GM18909 (cell line): ENCODE measurements around the gene ITGB1BP1.
A peak's percentile ranks its signal among the peaks of the same experiment; 100 is the strongest.

Experiments used
- ATAC-seq: cut with Tn5 transposase; IDR thresholded peaks from one replicate; pipeline ENCODE4 v1.9.1; 2021; ENCODE audit warnings: mild to moderate bottlenecking; ENCODE audit not compliant: unreplicated experiment, poor library complexity

The ITGB1BP1 gene, protein sequence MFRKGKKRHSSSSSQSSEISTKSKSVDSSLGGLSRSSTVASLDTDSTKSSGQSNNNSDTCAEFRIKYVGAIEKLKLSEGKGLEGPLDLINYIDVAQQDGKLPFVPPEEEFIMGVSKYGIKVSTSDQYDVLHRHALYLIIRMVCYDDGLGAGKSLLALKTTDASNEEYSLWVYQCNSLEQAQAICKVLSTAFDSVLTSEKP

DNA sequence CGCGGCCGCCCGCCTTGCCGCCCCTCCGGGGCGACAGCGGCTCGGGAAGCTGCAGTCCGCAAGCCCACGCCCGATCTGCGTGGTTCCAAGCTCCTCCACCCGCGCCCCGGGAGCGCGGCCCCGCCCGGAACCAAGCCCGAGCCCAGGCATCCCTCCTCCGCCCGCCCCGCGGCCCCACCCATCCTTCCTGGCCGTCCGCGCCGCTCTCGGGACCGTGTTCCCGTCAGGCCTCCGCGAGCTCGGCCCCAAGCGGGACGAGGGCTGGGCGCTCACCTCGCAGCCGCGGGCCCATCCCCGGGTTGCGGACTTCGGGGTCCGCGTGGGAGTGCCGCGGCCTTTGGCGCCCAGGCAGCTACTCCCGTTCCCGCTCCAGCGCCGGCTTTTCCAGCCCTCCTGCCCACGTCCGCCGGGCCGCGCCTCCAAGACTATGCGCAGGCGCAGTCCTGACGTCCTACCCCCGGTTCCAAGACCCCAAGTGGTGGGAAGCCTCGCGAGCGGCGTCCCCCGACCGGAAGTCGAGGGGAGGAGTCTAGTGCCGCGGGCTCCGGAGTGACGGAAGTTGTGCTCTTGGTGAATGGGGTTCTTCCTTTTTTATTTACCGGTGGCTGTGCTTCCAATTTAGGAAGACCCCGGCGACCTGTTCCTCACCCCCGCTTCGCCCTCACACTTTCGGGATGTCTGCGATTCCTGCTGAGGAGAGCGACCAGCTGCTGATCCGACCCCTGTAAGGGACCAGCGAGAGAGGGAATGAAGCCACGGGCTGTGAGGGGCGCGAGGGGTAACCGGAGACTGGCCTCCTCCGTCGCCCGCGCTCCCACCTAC, at the start of gene ITGB1BP1, which contains the start of gene CPSF3:
Gene ITGB1BP1 (minus strand): TSS at position 429 of the 822 bp plus-strand sequence. CDS start 4,831 bp downstream, outside the sequence.
Gene CPSF3 (plus strand): TSS at position 555 of the 822 bp plus-strand sequence. CDS start 120 bp downstream, at position 675.
- peak; percentile 82 for ATAC-seq

DNA sequence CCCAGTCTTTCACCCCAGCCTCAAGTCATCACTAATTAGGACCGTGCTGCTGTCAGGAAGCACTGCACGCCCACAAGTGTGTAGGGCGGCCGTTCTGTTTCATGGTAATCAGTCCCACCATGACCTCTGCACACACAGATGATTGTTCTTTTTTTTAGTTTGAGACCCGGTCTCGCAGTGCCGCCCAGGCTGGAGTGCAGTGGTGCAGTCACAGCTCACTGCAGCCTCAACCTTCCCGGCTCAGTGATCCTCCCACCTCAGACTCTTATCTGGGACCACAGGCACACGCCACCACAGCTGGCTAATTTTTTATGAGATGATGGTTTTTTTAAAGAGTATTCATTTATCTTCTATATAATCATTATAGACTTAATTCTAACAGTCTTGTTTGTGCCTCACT, 49.2 kb upstream of the ITGB1BP1 start:
- no peak for ATAC-seq

DNA sequence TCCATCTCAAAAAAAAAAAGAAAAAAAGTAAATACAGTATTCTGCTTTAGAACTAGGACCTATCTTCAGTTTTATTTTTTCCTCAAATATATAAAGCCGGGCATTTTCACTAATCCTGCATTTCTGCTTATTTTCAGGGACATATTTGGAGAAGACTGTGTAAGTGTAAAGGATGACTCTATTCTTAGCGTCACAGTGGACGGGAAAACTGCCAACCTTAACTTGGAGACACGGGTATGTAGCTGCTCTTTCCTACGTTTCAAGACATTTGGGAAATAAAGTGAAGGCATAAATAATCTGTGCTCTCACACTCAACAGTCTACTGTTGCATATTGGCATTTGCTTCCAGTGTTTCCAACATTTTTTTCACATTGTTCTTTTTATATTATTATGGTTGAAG, 47.9 kb upstream of the ITGB1BP1 start:
- no peak for ATAC-seq

DNA sequence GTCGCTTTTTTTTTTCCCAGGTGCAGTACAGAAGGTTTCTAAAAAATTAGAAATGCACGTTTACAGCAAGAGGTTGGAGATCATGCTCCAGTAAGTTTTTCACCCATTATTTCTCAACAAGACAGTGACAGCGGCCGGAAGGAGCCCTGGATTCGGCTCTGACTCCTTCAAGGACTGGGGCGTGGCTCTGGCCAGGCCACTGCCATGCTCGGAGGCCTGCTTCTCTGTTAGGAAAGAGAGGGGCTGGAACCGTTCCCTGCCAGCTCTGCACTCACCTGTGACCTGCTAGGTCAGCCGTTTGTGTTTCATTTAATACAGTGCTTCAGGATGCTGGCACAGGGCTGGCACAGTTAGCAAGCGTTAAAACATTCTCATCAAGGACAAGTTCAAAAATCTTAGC, 44.4 kb upstream of the ITGB1BP1 start:
- ATAC-seq = no peak

GRCh38 chr2:9466147-9466683, 42.9 kb upstream of the ITGB1BP1 start:
- ATAC-seq = no peak

- ATAC-seq = no peak
Measured at GRCh38 chr2:9465170-9465569, 41.8 kb upstream of the ITGB1BP1 start.

DNA sequence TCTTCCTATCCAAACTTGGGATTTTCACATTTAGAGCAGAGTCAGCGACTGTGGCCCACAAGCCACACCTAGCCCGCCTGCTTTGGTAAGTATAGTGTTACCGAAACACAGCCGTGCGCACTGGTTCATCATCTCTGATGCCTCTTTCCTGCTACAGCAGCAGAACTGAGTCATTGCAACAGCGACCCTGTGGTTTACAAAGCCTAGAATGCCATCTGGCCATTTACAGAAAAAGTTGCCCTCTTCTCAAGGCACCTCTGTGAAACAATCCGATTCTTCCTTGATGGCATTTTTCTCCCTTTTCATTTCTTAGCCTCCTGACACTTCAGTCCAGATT, 40.3 kb upstream of the ITGB1BP1 start:
- ATAC-seq = no peak

- no peak for ATAC-seq
Measured at GRCh38 chr2:9462886-9463697, 39.8 kb upstream of the ITGB1BP1 start.

DNA sequence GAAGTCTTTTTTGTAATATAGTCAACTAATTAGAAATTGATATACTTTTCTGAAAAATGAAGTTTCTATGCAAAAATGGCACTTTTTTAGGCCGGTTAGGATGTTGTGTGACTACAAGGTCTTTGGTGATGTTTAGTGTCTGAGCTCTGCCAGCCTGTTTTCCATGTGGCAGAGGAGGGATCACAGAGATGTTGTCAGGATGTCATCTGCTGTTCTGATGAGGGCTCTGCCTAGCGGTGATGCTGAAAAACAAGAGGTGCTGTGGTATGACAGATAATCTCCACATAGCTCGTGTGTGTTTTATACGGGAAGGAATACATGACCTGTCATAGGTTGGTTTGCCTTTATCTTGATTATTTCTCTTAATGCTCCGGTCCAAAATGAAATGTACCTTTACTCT, 39.0 kb upstream of the ITGB1BP1 start:
- ATAC-seq = no peak

- ATAC-seq = no peak
Measured at GRCh38 chr2:9461079-9461478, 37.8 kb upstream of the ITGB1BP1 start.

DNA sequence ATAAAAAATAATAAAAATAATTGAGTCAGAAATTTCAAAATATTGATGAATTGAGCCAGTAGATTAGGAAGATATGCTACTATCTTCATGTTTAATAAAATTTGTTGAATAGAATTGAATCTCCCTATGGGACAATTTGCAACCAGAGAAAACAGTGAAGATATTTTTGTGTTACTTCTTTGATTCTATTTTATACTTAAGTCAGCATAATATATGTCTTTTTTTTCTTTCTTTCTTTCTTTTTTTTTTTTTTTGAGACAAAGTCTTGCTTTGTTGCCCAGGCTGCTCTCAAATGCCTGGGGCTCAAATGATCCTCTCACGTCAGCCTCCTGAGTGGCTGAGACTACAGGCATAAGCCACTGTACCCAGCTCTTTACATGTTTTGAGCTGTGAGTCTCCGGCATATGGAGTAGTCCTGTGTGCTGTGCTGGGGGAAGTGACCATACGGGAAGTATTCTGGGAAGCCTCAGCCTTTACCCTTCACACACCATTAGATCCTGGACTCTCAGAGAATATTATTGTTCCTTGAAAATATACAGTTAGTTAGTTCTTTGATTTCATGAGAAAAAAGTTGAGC, 37.2 kb upstream of the ITGB1BP1 start:
- ATAC-seq = no peak

- ATAC-seq = no peak
Measured at GRCh38 chr2:9451231-9451630, 27.9 kb upstream of the ITGB1BP1 start.

DNA sequence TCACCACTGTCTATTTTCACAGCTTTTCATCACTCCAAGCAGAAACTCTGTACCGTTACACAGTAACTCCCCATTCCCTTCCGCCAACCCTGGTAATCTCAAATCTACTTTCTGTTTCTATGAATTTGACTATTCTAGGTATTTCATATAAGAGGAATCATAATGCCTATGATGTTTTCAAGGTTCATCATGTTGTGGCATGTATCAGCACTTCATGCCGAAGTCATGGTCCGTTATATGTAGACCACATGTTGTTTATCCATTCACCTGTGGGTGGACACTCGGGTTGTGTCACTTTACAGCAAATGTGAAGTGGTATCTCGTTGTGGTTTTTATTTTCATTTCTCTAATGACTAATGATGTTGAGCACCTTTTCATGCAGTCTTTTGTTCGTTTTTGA, 21.8 kb upstream of the ITGB1BP1 start:
- no peak for ATAC-seq

- no peak for ATAC-seq
Measured at GRCh38 chr2:9443526-9443925, 20.2 kb upstream of the ITGB1BP1 start.

DNA sequence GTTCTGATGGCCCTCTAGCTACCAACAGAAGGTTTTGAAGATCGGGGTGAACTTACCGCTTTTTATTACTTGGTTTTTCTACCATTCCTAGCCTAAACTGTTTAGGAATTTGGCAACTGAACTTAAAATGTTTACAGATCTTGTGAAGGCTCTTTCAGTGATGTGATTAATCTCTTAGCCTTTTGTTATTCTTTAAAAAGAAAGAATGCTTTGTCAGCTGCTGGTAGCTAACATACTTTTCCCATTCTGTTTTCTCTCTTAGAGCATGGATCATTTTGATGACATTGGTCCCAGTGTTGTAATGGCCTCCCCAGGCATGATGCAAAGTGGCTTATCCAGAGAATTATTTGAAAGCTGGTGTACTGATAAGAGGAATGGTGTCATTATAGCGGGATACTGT, 18.2 kb upstream of the ITGB1BP1 start:
- ATAC-seq = no peak

DNA sequence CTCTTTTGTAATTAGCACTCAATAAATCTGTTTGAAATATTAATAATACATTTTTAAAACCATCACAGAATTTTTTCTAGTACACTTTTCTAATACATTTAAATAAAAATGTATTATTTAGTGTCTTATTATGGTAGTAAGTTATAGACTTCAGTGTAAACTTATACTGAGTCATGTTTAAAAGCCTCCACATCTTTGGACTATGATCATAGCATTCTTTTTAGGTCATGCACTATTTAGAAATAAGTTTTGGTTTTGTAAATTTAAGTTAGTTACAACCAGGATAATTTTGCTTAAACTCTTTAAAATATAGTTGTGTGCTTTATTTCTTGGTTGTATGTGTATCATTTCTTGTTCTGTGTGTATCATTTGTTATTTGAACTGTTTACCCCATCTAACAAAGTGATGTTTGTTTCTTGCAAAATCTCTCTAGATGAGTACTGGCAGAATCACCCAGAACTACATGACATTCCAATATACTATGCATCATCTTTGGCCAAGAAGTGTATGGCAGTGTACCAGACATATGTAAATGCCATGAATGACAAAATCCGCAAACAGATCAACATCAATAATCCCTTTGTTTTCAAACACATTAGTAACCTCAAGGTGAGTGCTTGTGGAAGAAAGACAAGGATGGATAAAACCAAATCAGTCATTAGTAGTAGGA, 16.9 kb upstream of the ITGB1BP1 start:
- ATAC-seq = no peak

DNA sequence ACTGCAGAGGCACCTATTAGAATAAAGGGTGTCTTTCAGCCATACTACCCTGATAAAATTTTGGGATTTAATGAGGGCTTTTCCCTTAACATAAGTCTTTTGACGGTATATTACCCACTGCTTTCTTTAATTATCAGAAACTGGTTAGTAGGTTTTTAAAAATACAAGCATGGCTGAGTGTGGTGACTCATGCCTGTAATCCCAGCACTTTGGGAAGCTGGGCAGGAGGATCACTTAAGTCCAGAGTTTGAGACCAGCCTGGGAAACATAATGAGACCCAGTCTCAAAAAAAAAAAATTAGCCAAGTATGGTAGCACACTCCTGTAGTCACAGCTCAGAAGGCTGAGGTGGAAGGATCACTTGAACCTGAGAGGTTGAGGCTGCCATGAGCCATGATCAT, 16.2 kb upstream of the ITGB1BP1 start:
- no peak for ATAC-seq

- no peak for ATAC-seq
Measured at GRCh38 chr2:9434489-9434888, 11.2 kb upstream of the ITGB1BP1 start.

DNA sequence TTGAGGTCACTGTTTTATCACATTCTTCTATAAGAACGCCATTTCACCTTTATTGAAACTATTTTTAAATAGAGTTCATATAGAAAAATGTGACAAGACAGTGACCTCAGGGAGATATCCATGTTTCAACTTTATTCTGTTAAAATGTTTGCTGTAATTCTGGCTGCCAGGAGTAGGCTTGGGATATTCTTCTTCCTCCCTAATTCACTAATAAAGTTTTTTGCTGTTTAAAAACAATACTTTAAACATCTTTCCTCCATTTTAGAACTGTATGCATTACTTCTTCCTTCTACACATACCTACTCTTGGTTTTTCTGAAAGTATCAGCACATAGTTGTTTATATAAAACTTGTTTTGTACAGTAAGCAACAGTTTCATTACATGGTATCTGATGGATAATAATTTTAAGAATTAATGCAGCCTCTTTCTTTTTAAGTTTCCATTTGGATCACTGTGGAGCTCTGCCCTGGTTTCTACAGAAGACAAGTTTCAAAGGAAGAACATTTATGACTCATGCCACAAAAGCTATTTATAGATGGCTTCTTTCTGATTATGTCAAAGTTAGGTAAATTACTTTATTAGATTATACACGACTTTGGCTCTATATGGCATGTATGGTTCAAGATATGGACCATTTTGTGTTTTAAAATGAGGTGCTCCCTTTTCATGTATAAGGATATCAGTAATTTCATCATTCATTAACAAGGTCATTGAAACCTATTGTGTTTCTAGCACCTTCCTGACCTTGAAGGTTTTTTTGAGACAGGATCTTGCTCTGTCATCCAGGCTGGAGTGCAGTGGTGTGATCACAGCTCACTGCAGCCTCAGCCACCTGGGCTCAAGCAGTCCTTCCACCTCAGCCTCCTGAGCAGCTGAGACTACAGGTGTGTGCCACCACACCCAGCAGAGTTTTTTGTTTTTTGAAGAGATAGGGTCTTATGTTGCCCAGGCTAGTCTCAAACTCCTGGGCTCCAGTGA, 7.3 kb upstream of the ITGB1BP1 start:
- ATAC-seq = no peak
